Suppressor macrophage (primary cell): ENCODE data around the gene RMRP.
"Not testable (repeated sequence)": the region's sequence is repeated elsewhere in the genome, so short reads cannot be mapped to it uniquely, and the experiment has no call there.

Experiments used
- DNase-seq, 4 experiments: peaks; one replicate each; pipeline ENCODE4 v3.0.0-alpha.2; 2020 to 2022

RMRP gene

DNA sequence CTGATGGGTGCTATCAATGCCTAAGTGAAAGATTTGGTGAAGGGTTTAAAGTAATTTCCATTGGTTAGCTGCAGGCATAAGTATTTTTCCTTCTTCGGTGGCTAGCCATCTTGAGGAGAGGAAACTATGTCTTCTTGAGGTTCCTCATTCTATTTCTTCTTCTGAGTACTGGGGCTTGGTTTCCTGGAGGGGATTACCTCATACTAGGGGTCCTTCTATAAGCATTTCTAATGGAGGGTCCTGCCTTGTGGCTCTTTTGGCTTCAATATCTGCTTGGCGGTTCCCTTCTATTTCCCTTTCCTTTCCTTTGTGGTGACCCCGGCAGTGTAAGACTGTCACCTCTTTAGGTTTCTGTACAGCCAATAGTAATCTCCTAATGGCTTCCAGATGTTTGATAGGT, 16.3 kb downstream of the RMRP start:
- not testable (repeated sequence) for DNase-seq

DNA sequence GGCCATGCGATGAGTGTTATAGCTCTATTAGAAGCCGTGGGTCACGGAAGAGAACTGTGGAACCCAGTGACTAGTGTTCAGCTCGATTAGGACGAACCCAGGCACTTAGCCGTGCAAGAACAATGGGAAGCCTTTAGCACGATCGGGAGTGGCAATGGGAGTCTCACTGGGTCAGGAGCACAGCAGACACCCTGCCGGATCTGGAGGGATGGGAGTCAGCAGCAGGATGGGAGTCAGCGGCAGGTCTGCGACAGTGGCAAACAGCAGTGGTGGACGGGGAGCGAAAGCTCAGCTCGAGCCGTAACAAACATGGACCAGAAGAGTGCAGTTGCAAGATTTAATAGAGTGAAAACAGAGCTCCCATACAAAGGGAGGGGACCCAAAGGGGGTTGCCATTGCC, 17.4 kb downstream of the RMRP start:
- DNase-seq, result not testable (repeated sequence)

DNA sequence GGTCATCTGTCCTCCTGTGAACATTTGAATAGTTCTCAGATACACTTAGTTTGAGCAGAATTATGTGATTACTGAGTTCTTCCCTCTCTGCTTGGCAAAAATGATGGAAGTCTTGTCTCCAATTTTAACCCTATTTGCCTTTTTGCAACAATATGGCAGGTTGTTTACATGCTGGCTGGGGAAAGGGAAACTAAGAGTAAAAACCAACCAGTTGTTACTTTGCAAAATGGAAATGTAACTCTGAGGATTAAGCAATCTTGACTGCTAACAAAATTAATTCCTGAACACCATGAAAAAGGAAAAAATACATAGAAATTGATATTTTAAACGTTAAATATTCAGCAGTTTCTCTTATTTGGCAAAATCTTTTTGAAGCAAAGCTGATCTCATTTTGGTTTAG, 18.2 kb downstream of the RMRP start:
- DNase-seq, result no peak

DNA sequence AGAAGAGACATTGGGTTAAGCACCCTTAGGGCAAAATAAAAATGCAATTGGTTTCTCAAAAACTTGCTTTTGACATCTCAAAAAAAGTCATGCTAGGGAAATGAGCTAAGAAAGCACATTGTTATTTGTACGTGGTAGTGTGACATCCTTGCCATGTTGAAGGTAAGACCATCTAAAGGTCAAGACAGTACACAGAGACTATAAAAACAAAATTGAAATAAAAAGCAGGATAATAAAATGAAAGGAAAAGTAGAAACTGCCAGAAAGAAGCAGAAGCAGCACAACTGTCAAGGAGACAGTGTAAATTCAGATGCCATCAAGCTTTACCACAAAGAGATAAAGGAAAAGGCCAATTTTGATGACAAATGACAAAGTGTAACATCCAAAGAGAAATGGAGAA, 18.6 kb downstream of the RMRP start:
- not testable (repeated sequence) for DNase-seq

DNA sequence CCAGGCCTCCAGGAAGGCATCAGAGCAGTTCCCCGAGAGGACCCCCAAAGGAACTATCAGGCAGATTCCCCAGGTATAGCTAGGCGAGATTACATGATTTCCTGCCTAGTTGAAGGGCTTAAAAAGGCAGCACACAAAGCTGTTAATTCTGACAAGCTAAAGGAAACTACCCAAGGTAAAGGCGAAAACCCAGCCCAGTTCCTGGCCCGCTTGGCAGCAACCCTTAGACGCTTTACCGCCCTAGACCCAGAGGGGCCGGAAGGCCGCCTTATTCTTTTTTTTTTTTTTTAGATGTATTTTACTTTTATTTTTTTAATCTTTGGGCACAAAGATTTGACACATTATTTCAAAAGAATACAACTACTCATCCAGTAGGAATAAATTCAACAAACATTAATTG, 19.1 kb downstream of the RMRP start:
- DNase-seq, result not testable (repeated sequence)

DNA sequence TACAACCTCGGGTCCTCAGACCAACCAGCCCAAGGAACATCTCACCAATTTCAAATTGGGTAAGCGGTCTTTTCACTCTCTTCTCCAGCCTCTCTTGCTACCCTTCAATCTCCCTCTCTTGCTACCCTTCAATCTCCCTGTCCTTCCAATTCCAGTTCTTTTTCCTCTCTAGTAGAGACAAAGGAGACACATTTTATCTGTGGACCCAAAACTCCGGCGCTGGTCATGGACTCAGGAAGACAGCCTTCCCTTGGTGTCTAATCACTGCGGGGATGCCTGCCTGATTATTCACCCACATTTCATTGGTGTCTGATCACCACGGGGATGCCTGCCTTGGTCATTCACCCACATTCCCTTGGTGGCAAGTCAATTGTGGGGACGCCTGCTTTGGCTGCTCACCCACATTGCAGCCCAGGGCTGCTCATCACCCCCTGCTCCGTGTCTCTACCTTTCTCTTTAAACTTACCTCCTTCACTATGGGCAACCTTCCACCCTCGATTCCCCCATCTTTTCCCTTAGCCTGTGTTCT, 20.3 kb downstream of the RMRP start:
- not testable (repeated sequence) for DNase-seq

DNA sequence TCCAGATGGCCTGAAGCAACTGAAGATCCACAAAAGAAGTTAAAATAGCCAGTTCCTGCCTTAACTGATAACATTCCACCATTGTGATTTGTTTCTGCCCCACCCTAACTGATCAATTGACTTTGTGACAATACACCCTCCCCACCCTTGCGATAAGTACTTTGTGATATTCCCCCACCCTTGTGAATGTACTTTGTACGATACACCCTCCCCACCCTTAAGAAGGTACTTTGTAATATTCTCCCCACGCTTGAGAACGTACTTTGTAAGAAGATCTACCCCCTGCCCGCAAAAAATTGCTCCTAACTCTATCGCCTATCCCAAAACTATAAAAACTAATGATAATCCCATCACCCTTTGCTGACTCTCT, 21.0 kb downstream of the RMRP start:
- DNase-seq, result not testable (repeated sequence)

DNA sequence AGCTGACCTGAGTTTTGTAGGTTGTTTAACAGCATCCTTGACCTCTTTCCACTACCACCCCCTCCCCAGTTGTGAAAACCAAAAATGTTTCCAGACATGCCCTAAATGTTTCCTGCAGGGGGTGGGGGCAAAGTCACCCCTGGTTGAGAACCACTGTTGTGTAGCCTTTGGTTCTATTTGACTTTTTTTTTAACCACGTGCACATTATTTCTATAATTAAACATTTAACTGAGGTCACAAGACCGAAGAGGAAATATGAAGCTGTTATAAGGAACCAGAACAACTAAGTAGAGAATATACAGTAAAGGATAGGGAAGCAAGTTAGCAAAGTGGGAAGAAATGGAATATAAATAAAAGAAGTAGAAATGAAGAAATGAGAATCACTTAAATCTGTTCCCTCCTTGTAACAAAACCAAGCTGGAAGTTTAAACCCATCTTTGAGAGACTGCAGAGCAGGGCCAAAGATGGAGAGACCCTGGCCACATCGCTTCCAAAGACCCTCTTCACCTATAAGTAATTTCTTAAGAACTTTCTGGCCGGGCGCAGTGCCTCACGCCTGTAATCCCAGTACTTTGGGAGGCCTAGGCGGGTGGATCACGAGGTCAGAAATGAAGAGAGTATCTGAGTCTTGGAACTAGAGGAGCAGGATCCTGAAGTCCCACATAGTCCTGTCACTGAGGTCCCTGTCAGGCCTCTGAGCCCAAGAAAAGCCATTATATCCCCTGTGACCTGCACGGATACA, 21.5 kb downstream of the RMRP start:
- peak in 3 of 4 experiments; percentile 49 to 88 (median 87) for DNase-seq

DNA sequence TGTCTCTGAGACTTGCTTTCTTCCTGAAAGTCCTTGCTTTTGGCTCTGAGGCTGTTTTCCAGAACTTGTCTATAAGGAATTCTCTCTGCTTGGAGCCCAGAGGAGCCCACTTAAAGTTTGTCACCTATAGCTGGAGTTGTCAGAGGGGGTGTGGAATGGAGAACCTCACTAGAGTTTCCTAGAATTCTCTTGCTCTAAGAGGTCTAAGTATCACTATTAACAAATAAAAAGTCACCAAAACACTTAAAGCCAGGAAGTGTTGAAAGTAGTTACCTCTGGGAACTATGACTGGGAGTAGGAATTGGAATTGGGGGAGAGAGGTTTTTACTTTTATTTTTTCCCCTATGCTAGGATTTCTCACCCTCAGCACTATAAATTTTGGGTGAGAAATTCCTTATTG, 22.1 kb downstream of the RMRP start:
- peak in 2 of 4 experiments; percentile 20 to 36 for DNase-seq

DNA sequence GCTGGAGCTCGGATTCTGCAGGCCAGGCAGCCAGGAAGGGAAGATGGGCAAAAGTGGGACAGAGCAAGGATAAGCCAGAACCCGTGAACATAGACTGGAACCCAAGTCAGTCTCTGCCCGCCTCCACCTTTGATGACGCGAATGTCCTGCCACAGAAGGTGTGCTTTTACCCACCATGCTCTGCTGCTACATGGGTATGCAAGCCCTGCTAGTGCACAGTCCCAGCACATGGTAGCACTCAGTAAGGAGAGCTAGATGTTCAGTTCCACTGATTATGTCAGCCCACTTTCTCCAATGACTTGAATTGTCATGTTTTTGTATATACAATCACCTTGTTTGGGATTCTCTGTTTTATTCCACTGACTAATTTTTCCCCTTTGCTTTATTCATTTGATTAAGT, 28.2 kb downstream of the RMRP start:
- DNase-seq, result no peak

DNA sequence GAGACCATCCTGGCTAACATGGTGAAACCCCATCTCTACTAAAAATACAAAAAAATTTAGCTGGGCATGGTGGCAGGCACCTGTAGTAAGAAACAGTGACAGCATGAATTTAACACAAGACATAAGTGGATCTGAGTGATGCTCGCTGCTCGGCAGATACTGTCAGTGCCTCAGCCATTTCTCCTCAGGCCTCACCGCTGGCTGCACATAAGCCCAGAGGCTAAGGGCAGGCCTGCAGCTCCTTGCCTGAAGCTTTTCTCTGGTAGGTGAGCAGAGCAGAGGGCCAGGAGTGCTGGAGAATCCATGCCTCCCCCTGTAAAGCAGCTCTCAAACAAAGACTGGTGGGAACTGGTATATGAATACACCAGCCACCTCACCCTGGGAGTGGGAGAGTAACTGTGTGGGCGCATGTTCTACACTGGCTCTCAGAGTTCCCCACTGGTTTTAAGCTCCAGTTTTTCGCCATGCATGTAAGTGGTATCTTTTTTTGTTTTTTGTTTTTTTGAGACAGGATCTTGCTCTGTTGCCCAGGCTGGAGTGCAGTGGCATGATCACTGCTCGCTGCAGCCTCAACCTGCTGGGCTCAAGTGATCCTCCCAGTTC, 29.3 kb downstream of the RMRP start:
- peak in 3 of 4 experiments; percentile 49 to 59 (median 56) for DNase-seq

DNA sequence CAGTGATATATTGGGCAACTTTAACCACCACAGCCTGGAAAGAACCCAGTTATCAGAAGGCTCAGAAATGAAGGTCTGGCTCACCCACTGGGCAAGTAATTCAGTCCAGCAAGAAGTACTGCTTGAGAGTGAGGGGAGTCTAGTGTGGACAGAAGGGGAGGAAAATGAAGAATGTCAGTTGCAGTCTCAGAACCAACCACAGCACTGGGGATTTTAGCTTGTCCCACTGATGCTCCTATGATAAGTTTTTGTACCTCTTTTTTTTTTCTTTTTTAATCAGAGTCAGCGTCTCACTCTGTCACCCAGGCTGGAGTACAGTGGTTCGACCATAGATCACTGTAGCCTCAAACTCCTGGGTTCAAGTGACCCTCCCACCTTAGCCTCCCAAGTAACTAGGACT, 30.2 kb downstream of the RMRP start:
- DNase-seq, result no peak

DNA sequence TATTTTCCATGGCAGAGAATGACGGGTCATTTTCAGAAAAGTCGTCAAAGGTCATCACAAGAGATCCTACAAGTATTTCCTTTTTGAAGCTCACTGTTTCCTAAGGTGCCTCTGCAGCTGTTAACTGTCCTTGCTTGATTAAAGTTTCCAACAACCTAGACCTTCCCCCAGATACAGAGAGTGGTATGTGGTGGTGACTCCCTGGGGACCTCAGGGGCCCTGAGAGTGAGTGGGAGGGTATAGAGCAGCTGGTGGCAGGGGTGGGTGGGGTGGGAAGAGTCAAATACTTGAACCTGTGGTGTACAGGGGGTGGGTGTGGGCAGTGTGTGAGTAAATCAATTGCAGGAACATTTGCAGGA, 38.0 kb downstream of the RMRP start:
- no peak for DNase-seq

DNA sequence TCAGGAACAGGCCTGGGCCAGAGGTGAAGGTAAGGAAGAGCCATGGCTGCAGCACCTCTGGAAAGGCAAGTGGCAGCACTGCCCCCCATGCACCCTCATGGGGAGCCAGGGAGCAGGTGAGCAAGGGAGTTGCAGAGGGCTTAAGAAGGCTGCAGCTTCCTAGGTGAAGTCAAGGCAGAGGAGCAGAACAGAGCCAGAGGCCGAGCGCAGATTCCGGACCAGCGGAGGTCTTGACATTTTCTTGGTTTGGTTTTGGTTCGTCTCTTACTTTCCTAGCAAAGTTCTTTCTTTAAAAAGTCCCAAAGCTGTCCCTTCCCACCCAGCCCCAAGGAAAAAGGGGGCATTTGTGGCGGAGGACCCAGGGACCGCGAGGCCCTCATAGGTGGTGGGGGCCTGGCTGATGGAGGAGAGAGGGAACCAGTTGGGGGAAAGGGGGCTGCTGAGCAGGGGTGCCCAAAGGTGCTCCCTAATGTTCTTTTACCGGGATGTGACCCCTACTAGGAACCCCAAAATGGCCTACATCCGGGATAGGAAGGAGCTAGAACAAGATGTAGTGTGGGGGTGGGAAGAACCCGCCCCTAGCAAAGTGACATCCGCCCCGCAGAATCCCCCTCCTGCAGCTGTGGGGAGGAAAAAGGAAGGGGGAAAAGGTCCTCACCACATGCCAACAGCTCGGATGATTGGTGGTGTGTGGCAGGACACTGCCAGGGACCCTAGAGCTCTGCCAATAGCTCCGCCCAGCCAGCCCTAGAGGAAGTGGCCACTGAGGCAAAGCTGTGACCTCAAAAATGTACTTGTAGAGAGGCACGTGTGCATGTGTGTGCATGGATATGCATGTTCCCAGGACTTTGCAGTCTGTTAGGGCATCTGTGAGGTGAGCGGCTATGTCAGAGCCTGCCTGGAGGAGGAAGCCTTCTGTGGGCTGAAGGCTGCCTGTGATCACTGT, 38.7 kb downstream of the RMRP start:
- DNase-seq, result peak; percentile 67 to 95 (median 84)

DNA sequence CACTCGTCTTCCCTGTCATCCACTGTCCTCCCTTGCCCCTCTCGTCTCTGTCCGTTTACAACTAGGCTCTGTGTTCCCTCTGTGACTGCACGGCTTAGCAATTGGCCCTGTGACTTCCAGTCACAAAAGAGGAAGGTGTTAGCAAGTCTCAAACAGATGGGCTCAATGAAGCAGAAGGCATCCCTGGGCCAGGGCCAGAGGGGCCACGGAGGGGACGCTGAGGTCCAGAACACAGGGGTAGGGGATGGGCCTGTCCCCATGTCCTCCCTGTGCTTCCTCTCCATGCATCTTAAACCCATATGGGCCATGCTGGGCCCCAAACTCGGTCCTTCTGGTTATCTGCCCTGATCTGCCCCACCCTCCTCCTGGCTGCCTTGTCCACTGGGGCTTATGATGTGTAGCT, 39.5 kb downstream of the RMRP start, which contains the start of gene CD72:
Gene CD72 (minus strand): TSS at position 89 of the 403 bp plus-strand sequence. CDS start 110 bp downstream, outside the sequence.
- DNase-seq, result peak; percentile 65 to 83 (median 80)

DNA sequence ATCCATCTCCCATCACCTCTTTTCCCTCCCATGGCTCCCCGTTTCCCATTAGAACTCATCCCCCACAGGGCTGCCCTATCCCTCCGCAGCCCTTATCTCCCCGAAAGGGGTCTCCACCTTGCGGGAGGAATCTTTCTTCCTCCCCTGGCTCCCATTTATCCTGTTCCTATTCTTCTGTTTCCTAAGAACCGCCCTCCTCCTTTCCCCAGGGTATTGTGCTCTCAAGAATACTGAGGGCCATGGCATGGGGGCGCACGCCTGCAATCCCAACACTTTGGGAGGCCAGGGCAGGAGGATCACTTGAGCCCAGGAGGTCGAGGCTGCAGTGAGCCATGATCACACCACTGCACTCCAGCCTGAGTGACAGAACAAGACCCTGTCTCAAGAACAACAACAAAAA, 40.3 kb downstream of the RMRP start:
- no peak for DNase-seq

DNA sequence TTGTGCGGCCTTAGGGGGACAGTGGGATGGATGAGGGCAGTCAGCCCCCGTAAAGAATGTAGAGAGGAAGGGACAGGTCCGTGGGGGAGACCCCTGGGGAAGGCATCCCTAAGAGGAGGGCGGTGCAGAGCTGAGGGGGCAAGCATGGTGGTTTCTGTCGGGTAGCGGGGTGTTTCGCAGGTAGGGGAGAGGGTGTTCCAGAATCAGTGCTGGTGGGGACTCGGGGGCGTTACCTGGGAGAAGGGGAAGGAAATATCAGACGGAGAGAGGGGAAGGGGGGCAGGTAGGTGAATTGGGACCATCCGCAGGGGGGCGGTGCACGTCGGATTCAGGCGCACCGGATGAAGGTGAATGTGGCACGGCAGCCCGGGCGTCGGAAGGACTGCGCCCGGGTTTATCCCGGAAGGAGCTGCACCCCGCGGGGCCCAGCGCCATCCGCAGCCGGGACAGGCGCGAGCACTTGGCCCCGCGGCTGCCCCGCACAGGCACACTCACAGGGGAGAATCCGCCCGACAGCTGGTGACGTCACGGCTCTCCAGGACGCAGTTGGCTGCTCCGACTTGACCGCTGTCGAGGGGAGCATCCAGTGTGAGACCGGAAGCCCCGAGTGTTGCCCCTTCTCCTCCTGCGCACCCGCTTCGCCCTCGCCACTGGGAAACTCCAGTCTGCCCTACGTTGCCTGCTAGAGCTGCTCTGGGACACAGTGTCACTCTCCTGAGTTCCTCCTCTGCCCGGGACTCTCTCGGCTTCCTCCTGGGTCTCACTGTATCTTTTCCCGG, 40.9 kb downstream of the RMRP start:
- DNase-seq, result peak; percentile 59 to 82 (median 74)

DNA sequence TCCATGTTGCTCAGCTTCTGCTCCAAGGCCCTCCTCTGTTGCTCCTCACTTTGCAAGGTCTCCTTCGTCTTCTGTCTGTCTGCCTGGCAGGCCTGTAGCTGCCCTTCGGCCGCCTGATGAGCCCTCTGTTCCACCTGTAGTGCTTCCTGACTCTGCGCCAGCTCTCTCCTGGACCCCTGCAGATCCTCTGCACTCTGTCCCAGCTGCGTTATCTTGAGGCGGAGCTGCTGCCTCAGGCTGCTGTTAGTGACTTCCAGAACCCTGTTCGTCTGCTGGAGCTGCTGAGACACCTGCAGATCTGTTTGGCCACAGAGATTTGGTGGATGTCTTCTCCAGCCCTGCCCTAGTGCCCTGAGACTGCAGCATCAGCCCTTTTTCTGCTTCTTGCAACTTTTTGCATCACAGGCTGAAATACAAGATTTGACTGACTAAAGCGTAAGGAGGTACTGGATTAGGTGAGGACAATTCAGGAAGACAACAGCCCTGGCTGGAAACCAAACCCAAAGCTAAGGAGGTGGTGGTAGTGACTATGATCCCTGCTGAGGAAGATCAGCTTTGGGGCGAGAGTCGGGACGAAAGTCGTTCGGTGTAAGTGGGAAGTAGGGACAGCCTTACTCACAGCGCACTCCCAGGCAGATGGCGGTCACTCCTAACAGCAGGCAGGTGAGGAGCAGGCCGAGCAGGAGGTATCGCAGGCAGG, 41.7 kb downstream of the RMRP start:
- no peak for DNase-seq

DNA sequence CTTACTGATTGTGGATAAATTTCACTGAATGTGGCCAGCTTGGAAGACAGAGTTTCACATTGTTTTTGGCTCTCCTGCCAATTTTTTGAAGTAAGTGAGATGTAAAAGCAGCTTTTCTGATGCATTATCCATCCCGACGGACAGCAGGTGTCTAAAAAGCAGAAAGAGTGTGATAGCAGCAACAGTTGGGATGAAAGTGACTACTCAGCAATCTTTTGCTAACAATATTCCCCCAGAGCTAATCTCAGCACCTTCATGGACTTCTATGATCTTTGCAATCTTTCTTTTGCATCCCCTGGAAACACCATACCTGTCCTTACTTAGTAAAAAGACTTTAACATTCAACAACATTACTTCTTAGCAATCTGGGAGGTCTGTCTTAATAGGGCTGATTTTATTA, 45.0 kb downstream of the RMRP start:
- no peak for DNase-seq

DNA sequence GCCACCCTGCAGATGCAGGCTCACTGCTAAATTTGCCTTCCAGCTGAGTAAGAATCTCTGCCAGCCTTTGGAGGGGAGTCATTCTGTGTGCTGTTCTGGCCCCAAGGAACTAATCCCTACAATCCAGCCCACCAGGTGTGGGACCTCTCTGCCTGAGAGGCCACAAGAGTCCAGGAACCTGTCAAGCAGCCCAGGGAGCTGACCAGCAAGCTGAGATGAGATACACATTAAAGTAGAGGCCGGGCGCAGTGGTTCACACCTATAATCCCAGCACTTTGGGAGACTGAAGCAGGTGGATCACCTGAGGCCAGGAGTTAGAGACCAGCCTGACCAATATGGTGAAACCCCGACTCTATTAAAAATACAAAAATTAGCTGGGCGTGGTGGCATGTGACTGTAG, 45.8 kb downstream of the RMRP start:
- not testable (repeated sequence) for DNase-seq

DNA sequence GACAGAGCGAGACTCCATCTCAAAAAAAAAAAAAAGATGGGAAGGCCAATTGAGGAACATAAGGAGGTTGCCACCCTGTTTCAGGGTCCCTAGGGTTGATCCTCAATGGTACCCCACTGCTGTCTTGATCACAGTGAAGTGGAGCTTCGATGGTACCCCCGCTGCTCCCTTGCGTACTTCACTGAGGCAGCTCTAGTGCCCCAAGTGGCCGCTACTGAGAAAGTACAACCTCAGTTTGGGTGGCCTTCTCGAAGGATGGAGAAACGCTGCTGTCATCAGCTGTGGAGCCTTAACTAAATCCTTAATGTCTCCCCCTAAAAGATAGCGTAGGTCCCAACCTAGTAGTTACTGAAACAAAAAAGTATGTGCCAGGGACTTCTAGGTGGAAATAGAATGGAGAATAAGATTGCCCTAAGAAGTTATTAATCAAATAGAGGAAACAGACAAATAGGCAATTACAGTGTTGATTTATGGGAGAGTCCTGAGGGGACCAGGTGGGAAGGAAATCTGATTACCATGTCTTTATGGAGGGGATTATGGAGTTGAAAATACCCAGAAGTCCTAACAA, 46.5 kb downstream of the RMRP start:
- DNase-seq, result peak; percentile 48 to 76 (median 74)
